DND-41 (cell line): ENCODE results near the gene SH3RF3.

Experiments
- CTCF ChIP-seq: IDR thresholded peaks from 2 replicates; pipeline ENCODE4 v1.5.1; 2012; ENCODE audit warnings: borderline replicate concordance, low read length, moderate library complexity, mild to moderate bottlenecking; ENCODE audit not compliant: poor library complexity, severe bottlenecking; ENCODE audit errors: extremely low read depth
- EZH2 ChIP-seq: IDR thresholded peaks from 3 replicates; pipeline ENCODE4 v1.6.1; 2012; ENCODE audit warnings: borderline replicate concordance, low read depth, mild to moderate bottlenecking, moderate library complexity, low read length, inconsistent platforms; ENCODE audit not compliant: severe bottlenecking

GRCh38 chr2:109264595-109265328 lies 135.8 kb downstream of the SH3RF3 start:
- TF ChIP-seq CTCF: no peak
- TF ChIP-seq EZH2: no peak
